Esophagus muscularis mucosa (tissue), 3 donors: ENCODE results near the gene OSGIN1.

Source experiments
- POLR2A ChIP-seq: fragments of 450-650 bp; IDR thresholded peaks from one replicate; pipeline ENCODE4 v1.6.1; 2017; ENCODE audit warnings: antibody characterized with exemption, moderate library complexity, mild to moderate bottlenecking, low read depth
- POLR2AphosphoS5 ChIP-seq, 2 donors: sonication (generic); formaldehyde crosslinking; IDR thresholded peaks; one replicate each; pipeline ENCODE4 v1.6.1; 2017; ENCODE audit warnings: antibody characterized with exemption in 2 of 2
- TF ChIP-seq, protein P1 (sequence below), 3 experiments: fragments of 200-600 bp in 2 of 3; fragments of 450-650 bp in 1 of 3; sonication (generic) in 2 of 3; IDR thresholded peaks; one replicate each; pipeline ENCODE4 v1.5.1; 2017 to 2019; ENCODE audit warnings: antibody characterized with exemption in 3 of 3, mild to moderate bottlenecking in 2 of 3, moderate library complexity in 1 of 3

DNA sequence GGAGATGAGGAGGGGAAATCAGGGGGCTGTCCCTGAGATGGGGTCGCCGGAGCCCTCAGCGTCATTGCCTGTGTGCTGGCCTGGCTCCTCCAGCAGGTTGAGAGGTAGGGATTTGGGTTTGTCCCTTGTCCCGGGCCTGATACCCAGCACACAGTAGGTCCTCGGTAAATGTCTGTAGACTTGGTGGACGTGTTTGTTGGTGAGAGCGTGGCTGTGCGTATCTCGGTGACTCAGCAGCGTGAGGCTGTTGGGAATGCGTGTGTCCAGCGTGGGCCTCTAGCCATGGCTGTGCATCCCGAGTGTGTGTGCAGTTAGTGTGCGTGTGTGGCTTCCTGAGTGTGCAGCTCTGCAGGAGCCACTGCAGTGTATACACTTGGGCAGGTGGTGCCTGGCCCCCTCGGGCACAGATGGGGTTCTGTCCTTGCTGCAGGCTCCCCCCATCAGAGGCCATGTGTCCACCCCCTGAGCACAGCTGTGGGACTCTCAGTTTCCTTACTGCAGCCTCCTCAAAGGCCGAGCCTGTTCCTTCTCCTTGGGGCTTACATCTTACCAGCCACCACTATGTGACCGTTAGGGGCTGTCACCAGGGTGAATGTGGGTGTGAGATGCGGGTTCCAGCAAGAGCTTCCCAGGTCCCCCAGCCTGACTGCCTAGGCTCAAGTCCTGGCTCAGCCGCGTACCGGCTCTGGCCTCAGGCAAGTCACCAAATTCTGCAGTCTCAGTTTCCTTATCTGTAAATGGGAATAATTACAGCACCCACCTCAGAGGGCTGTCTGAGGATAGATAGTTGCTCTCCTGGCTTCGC is 20.7 kb downstream of the OSGIN1 start:
- TF ChIP-seq, protein P1, sequence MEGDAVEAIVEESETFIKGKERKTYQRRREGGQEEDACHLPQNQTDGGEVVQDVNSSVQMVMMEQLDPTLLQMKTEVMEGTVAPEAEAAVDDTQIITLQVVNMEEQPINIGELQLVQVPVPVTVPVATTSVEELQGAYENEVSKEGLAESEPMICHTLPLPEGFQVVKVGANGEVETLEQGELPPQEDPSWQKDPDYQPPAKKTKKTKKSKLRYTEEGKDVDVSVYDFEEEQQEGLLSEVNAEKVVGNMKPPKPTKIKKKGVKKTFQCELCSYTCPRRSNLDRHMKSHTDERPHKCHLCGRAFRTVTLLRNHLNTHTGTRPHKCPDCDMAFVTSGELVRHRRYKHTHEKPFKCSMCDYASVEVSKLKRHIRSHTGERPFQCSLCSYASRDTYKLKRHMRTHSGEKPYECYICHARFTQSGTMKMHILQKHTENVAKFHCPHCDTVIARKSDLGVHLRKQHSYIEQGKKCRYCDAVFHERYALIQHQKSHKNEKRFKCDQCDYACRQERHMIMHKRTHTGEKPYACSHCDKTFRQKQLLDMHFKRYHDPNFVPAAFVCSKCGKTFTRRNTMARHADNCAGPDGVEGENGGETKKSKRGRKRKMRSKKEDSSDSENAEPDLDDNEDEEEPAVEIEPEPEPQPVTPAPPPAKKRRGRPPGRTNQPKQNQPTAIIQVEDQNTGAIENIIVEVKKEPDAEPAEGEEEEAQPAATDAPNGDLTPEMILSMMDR (IDR thresholded peaks at IDR 0.05), result no peak
- TF ChIP-seq POLR2A, result no peak
- TF ChIP-seq POLR2AphosphoS5 (IDR thresholded peaks at IDR 0.05), result no peak
